ENCODE data around the gene PSORS1C1. TPM values are rescaled to one million over a fixed set of nuclear protein-coding genes. Genes with fewer than 3 reads are reported as not detected.

The PSORS1C1 gene
- total RNA-seq, 2 experiments from 2014 or later, result not detected

DNA sequence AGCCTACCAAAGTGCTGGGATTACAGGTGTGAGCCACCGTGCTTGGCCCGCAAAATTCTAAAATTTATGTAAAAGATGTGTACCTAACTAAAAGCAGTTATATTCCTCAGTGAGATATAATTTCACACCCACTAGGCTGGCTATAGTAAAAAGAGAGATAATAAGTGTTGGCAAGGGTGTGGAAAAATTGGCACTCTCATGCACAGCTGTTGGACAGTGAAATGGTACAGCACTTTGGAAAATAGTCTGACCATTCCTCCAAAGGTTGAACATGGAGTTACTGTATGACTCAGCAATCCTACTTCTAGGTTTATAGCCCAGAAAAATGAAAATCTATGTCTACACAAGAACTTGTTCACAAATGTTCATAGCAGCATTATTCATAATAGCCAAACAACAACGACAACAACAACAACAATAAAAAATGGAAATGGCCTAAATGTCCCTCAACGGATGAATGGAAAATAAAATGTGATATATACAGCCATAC lies 16.1 kb upstream of the PSORS1C1 start:
- no peaks in the 10 kb centered on the region for H3K9me3 ChIP-seq (ENCODE audit: control insufficient read depth in 1 of 2, insufficient read depth in 1 of 2, low read length in 2 of 2)
- H3K4me1 Mint-ChIP-seq (ENCODE audit: low read depth), result peaks cover 52% of the 10 kb centered on the region
- H3K9me3 Mint-ChIP-seq, result no peaks in the 10 kb centered on the region
- H3K36me3 ChIP-seq (ENCODE audit: insufficient read depth, low read length), result no peaks in the 10 kb centered on the region
- no peaks in the 10 kb centered on the region for H3K36me3 Mint-ChIP-seq (ENCODE audit: low read depth)
- no peak overlapping the region for H3K4me3 Mint-ChIP-seq
- DNase-seq, result no peak
- intact Hi-C loops (cut with DNase I, micrococcal nuclease), result no loop called here
- no peaks in the 10 kb centered on the region for H3K27me3 ChIP-seq (ENCODE audit: control insufficient read depth in 1 of 2, insufficient read depth in 2 of 2, low read length in 2 of 2)
- H3K27ac Mint-ChIP-seq, result no peak overlapping the region
- H3K4me3 ChIP-seq (ENCODE audit: low read length), result no peak overlapping the region
- no peaks in the 10 kb centered on the region for H3K27me3 Mint-ChIP-seq
- peaks cover 45% of the 10 kb centered on the region for H3K4me1 ChIP-seq (ENCODE audit: insufficient read depth, low read length)
- ATAC-seq (ENCODE audit: poor library complexity), result no peak
- no peak overlapping the region for H3K27ac ChIP-seq (ENCODE audit: low read depth in 1 of 2, low read length in 2 of 2)
- ChIA-PET CTCF (interaction anchor here (1.4 kb wide), 2 partner anchors 11 to 19 kb away, joined by 3 to 4 read pairs; no protein-coding TSS in a partner anchor), POLR2A (no interaction called here)
- TF ChIP-seq, protein P1, sequence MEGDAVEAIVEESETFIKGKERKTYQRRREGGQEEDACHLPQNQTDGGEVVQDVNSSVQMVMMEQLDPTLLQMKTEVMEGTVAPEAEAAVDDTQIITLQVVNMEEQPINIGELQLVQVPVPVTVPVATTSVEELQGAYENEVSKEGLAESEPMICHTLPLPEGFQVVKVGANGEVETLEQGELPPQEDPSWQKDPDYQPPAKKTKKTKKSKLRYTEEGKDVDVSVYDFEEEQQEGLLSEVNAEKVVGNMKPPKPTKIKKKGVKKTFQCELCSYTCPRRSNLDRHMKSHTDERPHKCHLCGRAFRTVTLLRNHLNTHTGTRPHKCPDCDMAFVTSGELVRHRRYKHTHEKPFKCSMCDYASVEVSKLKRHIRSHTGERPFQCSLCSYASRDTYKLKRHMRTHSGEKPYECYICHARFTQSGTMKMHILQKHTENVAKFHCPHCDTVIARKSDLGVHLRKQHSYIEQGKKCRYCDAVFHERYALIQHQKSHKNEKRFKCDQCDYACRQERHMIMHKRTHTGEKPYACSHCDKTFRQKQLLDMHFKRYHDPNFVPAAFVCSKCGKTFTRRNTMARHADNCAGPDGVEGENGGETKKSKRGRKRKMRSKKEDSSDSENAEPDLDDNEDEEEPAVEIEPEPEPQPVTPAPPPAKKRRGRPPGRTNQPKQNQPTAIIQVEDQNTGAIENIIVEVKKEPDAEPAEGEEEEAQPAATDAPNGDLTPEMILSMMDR (IDR thresholded peaks at IDR 0.05), result no peak

DNA sequence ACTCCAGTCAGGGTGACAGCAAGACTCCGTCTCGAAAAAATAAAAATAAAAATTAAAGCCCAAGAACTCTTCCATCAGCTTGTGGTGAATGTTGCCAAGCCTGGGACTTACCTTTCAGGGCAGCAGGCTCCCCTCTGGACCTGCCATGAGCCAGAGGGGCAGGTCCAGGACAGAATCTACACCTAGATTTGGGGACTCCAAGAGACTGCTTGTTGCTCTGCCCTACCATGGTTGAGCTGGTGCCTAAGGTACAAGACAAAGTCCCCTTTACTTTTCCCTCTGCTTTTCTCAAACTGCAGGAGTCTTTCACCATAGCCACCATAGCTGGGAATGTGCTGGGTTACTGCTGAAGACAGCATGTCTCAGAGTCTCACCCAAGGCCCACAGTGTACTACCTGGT lies 11.5 kb upstream of the PSORS1C1 start:
- H3K27ac ChIP-seq (ENCODE audit: low read depth in 1 of 2, low read length in 2 of 2), result no peak overlapping the region
- Mint-ChIP-seq H3K27me3 (no peaks in the 10 kb centered on the region), H3K4me3 (no peak overlapping the region), H3K36me3 (ENCODE audit: low read depth) (no peaks in the 10 kb centered on the region), H3K9me3 (no peaks in the 10 kb centered on the region), H3K4me1 (ENCODE audit: low read depth) (peaks cover 10% of the 10 kb centered on the region), H3K27ac (no peak overlapping the region)
- H3K27me3 ChIP-seq (ENCODE audit: control insufficient read depth in 1 of 2, insufficient read depth in 2 of 2, low read length in 2 of 2), result no peaks in the 10 kb centered on the region
- TF ChIP-seq, protein P1 (IDR thresholded peaks at IDR 0.05), result no peak
- ChIA-PET CTCF (interaction anchor here (1.7 kb wide), 1 partner anchor 16 kb away, joined by 8 read pairs; no protein-coding TSS in a partner anchor), POLR2A (no interaction called here)
- no peak for DNase-seq
- no peaks in the 10 kb centered on the region for H3K36me3 ChIP-seq (ENCODE audit: insufficient read depth, low read length)
- no peak for ATAC-seq (ENCODE audit: poor library complexity)
- no peak overlapping the region for H3K4me3 ChIP-seq (ENCODE audit: low read length)
- peaks cover 5% of the 10 kb centered on the region for H3K4me1 ChIP-seq (ENCODE audit: insufficient read depth, low read length)
- intact Hi-C loops (cut with DNase I, micrococcal nuclease), result no loop called here
- H3K9me3 ChIP-seq (ENCODE audit: control insufficient read depth in 1 of 2, insufficient read depth in 1 of 2, low read length in 2 of 2), result no peaks in the 10 kb centered on the region

DNA sequence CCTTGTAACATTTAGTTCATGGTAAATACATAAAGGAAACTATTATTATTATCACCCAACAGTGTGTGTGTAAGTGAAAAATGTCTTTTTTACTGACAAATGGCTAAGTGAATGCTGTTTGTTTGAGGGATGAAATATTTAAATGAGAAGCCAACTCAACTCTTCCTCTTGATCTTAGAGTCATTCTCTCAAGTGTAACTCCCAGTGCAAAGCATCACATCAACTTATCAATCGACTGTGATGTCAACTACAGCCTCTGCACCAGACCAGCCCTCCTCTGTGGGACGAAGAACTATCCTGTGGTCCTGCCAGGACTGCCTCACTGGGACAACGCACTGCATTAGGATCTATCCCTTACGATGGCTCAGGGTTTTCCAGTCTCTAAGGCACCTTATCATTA lies 7.5 kb upstream of the PSORS1C1 start:
- no peak for ATAC-seq (ENCODE audit: poor library complexity)
- Histone ChIP-seq H3K27me3 (ENCODE audit: control insufficient read depth in 1 of 2, insufficient read depth in 2 of 2, low read length in 2 of 2) (peaks cover 0 to 3% of the 10 kb centered on the region in 2 experiments), H3K4me3 (ENCODE audit: low read length) (no peak overlapping the region), H3K9me3 (ENCODE audit: control insufficient read depth in 1 of 2, insufficient read depth in 1 of 2, low read length in 2 of 2) (no peaks in the 10 kb centered on the region), H3K4me1 (ENCODE audit: insufficient read depth, low read length) (peaks cover 5% of the 10 kb centered on the region), H3K36me3 (ENCODE audit: insufficient read depth, low read length) (no peaks in the 10 kb centered on the region), H3K27ac (ENCODE audit: low read depth in 1 of 2, low read length in 2 of 2) (no peak overlapping the region)
- Mint-ChIP-seq H3K9me3 (no peaks in the 10 kb centered on the region), H3K4me3 (no peak overlapping the region), H3K27ac (no peak overlapping the region), H3K27me3 (no peaks in the 10 kb centered on the region), H3K36me3 (ENCODE audit: low read depth) (no peaks in the 10 kb centered on the region), H3K4me1 (ENCODE audit: low read depth) (peaks cover 4% of the 10 kb centered on the region)
- CTCF ChIA-PET, result no interaction called here
- POLR2A ChIA-PET, result no interaction called here
- DNase-seq, result no peak
- intact Hi-C loops (cut with DNase I, micrococcal nuclease), result no loop called here
- TF ChIP-seq, protein P1 (IDR thresholded peaks at IDR 0.05), result no peak
